ENCODE results near the gene OTUD5.

OTUD5 gene

GRCh38 chrX:48945517-48946348 lies 11.7 kb downstream of the OTUD5 start:
- Histone ChIP-seq H3F3A (ENCODE audit: insufficient read depth, low read length) (peaks cover 29% of the 10 kb centered on the region), H3K27me3 (replicated peaks; ENCODE audit: insufficient read depth, low read length) (no peaks in the 10 kb centered on the region), H3K9me3 (replicated peaks; ENCODE audit: insufficient read depth, low read length) (no peaks in the 10 kb centered on the region), H3K79me2 (ENCODE audit: low read length) (peaks cover 74% of the 10 kb centered on the region), H3K9ac (ENCODE audit: low read length) (peak overlapping the region; percentile 56), H3K27ac (ENCODE audit: low read length) (peak overlapping the region; percentile 90), H3K9me2 (replicated peaks; ENCODE audit: insufficient read depth, low read length) (no peaks in the 10 kb centered on the region), H3K4me1 (ENCODE audit: low read length) (peaks cover 40% of the 10 kb centered on the region), H4K20me1 (ENCODE audit: insufficient read depth, low read length) (no peaks in the 10 kb centered on the region), H3K4me3 (ENCODE audit: low read length) (peak overlapping the region; percentile 40), H3K4me2 (ENCODE audit: low read depth, low read length) (peak overlapping the region; percentile 60), H2AFZ (ENCODE audit: low read length) (no peak overlapping the region), H3K36me3 (replicated peaks; ENCODE audit: insufficient read depth, low read length) (no peaks in the 10 kb centered on the region)
- TF ChIP-seq EZH2phosphoT487 (IDR thresholded peaks at IDR 0.05; ENCODE audit: low read length) (no peak), EZH2 (optimal IDR thresholded peaks at IDR 0.05; ENCODE audit: low read depth, low read length) (no peak), CTCF (IDR thresholded peaks at IDR 0.05; ENCODE audit: low read length) (peak; percentile 79)
- DNase-seq: peak; percentile 58

- H3K4me1 ChIP-seq (ENCODE audit: low read length): peaks cover 57% of the 10 kb centered on the region
- peaks cover 51% of the 10 kb centered on the region for H3F3A ChIP-seq (ENCODE audit: insufficient read depth, low read length)
- H4K20me1 ChIP-seq (ENCODE audit: insufficient read depth, low read length): no peaks in the 10 kb centered on the region
- H3K4me3 ChIP-seq (ENCODE audit: low read length): no peak overlapping the region
- no peaks in the 10 kb centered on the region for H3K9me3 ChIP-seq (replicated peaks; ENCODE audit: insufficient read depth, low read length)
- H3K36me3 ChIP-seq (replicated peaks; ENCODE audit: insufficient read depth, low read length): no peaks in the 10 kb centered on the region
- H2AFZ ChIP-seq (ENCODE audit: low read length): no peak overlapping the region
- no peak overlapping the region for H3K4me2 ChIP-seq (ENCODE audit: low read depth, low read length)
- peaks cover 62% of the 10 kb centered on the region for H3K79me2 ChIP-seq (ENCODE audit: low read length)
- peak overlapping the region; percentile 27; the same call in 1 of the 2 replicates for H3K27ac ChIP-seq (ENCODE audit: low read length)
- DNase-seq: no peak
- no peak overlapping the region for H3K9ac ChIP-seq (ENCODE audit: low read length)
- TF ChIP-seq EZH2 (optimal IDR thresholded peaks at IDR 0.05; ENCODE audit: low read depth, low read length) (no peak), CTCF (IDR thresholded peaks at IDR 0.05; ENCODE audit: low read length) (no peak), EZH2phosphoT487 (IDR thresholded peaks at IDR 0.05; ENCODE audit: low read length) (no peak)
- H3K9me2 ChIP-seq (replicated peaks; ENCODE audit: insufficient read depth, low read length): no peaks in the 10 kb centered on the region
- H3K27me3 ChIP-seq (replicated peaks; ENCODE audit: insufficient read depth, low read length): no peaks in the 10 kb centered on the region
These were observed 14.5 kb downstream of the OTUD5 start for GRCh38 chrX:48942895-48943294.

GRCh38 chrX:48940404-48940955 lies 16.9 kb downstream of the OTUD5 start:
- no peak overlapping the region for H2AFZ ChIP-seq (ENCODE audit: low read length)
- no peaks in the 10 kb centered on the region for H3K27me3 ChIP-seq (replicated peaks; ENCODE audit: insufficient read depth, low read length)
- no peaks in the 10 kb centered on the region for H3K36me3 ChIP-seq (replicated peaks; ENCODE audit: insufficient read depth, low read length)
- H3F3A ChIP-seq (ENCODE audit: insufficient read depth, low read length): peaks cover 43% of the 10 kb centered on the region
- H3K4me3 ChIP-seq (ENCODE audit: low read length): no peak overlapping the region
- TF ChIP-seq CTCF (IDR thresholded peaks at IDR 0.05; ENCODE audit: low read length) (no peak), EZH2phosphoT487 (IDR thresholded peaks at IDR 0.05; ENCODE audit: low read length) (no peak), EZH2 (optimal IDR thresholded peaks at IDR 0.05; ENCODE audit: low read depth, low read length) (no peak)
- peak; percentile 68 for DNase-seq
- H3K79me2 ChIP-seq (ENCODE audit: low read length): peaks cover 65% of the 10 kb centered on the region
- no peaks in the 10 kb centered on the region for H3K9me2 ChIP-seq (replicated peaks; ENCODE audit: insufficient read depth, low read length)
- H3K27ac ChIP-seq (ENCODE audit: low read length): peak overlapping the region; percentile 100
- H3K9ac ChIP-seq (ENCODE audit: low read length): peak overlapping the region; percentile 95
- H3K9me3 ChIP-seq (replicated peaks; ENCODE audit: insufficient read depth, low read length): no peaks in the 10 kb centered on the region
- H4K20me1 ChIP-seq (ENCODE audit: insufficient read depth, low read length): no peaks in the 10 kb centered on the region
- peaks cover 73% of the 10 kb centered on the region for H3K4me1 ChIP-seq (ENCODE audit: low read length)
- H3K4me2 ChIP-seq (ENCODE audit: low read depth, low read length): peak overlapping the region; percentile 87

All from MM.1S (cell line).